ENCODE results near the gene NOMO2.
"Not testable (repeated sequence)": the region's sequence is repeated elsewhere in the genome, so short reads cannot be mapped to it uniquely, and the experiment has no call there.

DNA sequence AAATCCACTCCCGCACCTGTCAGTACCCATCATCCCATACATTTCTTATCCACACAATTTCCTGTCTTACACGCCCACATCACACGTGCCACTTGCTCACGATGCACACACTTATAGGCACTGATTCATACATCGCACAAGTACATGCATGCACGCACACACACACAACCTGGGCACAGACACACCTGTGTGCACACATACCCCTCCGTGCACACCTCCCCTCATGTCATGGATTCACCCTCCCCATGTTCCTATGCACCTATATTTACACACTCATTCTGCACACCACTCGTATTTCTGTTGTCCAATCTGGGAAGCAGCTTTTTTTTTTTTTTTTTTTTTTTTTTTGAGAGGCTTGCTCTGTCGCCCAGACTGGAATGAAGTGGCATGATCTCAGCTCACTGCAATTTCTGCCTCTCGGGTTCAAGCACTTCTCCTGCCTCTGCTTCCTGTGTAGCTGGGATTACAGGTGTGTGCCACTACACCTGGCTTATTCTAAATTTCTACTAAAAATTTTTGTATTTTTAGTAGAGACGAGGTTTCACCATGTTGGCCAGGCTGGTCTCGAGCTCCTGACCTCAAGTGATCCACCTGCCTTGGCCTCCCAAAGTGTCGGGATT, 13.5 kb upstream of the NOMO2 start:
- not testable (repeated sequence) for TF ChIP-seq SREBF2 (IDR thresholded peaks at IDR 0.05); GATA3 (IDR thresholded peaks at IDR 0.05; ENCODE audit: borderline replicate concordance); CTCF (IDR thresholded peaks at IDR 0.05)
- TF ChIP-seq, protein P1, sequence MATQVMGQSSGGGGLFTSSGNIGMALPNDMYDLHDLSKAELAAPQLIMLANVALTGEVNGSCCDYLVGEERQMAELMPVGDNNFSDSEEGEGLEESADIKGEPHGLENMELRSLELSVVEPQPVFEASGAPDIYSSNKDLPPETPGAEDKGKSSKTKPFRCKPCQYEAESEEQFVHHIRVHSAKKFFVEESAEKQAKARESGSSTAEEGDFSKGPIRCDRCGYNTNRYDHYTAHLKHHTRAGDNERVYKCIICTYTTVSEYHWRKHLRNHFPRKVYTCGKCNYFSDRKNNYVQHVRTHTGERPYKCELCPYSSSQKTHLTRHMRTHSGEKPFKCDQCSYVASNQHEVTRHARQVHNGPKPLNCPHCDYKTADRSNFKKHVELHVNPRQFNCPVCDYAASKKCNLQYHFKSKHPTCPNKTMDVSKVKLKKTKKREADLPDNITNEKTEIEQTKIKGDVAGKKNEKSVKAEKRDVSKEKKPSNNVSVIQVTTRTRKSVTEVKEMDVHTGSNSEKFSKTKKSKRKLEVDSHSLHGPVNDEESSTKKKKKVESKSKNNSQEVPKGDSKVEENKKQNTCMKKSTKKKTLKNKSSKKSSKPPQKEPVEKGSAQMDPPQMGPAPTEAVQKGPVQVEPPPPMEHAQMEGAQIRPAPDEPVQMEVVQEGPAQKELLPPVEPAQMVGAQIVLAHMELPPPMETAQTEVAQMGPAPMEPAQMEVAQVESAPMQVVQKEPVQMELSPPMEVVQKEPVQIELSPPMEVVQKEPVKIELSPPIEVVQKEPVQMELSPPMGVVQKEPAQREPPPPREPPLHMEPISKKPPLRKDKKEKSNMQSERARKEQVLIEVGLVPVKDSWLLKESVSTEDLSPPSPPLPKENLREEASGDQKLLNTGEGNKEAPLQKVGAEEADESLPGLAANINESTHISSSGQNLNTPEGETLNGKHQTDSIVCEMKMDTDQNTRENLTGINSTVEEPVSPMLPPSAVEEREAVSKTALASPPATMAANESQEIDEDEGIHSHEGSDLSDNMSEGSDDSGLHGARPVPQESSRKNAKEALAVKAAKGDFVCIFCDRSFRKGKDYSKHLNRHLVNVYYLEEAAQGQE (IDR thresholded peaks at IDR 0.05) = not testable (repeated sequence)
